IPS DF 19.7 (cell line): Measurements from ENCODE around the gene FAM193B.
A peak's percentile ranks its signal among the peaks of the same experiment; 100 is the strongest.

ENCODE experiments used
- DNase-seq: peaks from one replicate; pipeline ENCODE4 v3.0.0-alpha.2; 2013; ENCODE audit warnings: low read depth, low spot score

Gene FAM193B

GRCh38 chr5:177500685-177501522, 53.5 kb downstream of the FAM193B start:
- no peak for DNase-seq

GRCh38 chr5:177499842-177500241, 54.5 kb downstream of the FAM193B start:
- no peak for DNase-seq

GRCh38 chr5:177498013-177498787, 56.2 kb downstream of the FAM193B start:
- DNase-seq, result no peak

- DNase-seq, result peak; percentile 85
Measured at GRCh38 chr5:177497292-177498012, 56.9 kb downstream of the FAM193B start, which contains the start of gene PDLIM7. PDLIM7 (minus strand) TSS chr5:177497604; CDS start chr5:177496512, 1,092 bp downstream.

GRCh38 chr5:177496727-177497291, 57.6 kb downstream of the FAM193B start:
- DNase-seq, result no peak

GRCh38 chr5:177496070-177496726, 58.2 kb downstream of the FAM193B start:
- DNase-seq, result no peak

GRCh38 chr5:177495243-177496060, 58.9 kb downstream of the FAM193B start:
- DNase-seq, result peak; percentile 74

- no peak for DNase-seq
Measured at GRCh38 chr5:177494346-177495195, 59.8 kb downstream of the FAM193B start.

- no peak for DNase-seq
Measured at GRCh38 chr5:177493795-177494345, 60.5 kb downstream of the FAM193B start.

GRCh38 chr5:177492841-177493240, 61.5 kb downstream of the FAM193B start:
- DNase-seq, result no peak

- DNase-seq, result no peak
Measured at GRCh38 chr5:177491983-177492746, 62.2 kb downstream of the FAM193B start.

GRCh38 chr5:177491429-177491945, 62.9 kb downstream of the FAM193B start:
- no peak for DNase-seq

GRCh38 chr5:177490992-177491391, 63.4 kb downstream of the FAM193B start:
- no peak for DNase-seq

- DNase-seq, result no peak
Measured at GRCh38 chr5:177490311-177490991, 63.9 kb downstream of the FAM193B start.

GRCh38 chr5:177489119-177489716, 65.1 kb downstream of the FAM193B start:
- DNase-seq, result no peak

- DNase-seq, result no peak
Measured at GRCh38 chr5:177487975-177488374, 66.4 kb downstream of the FAM193B start.

GRCh38 chr5:177487144-177487543, 67.2 kb downstream of the FAM193B start:
- no peak for DNase-seq
